Stimulated activated CD8-positive, alpha-beta memory T cell treated with anti-CD3 and anti-CD28 coated beads, Interleukin-12 subunit alpha, Interleukin-12 subunit beta, amount 100 ng/mL, for 24 hours (primary cell): Measurements from ENCODE around the gene FRAT1.

Experiments used
- DNase-seq: peaks from one replicate; pipeline ENCODE4 v3.0.0-alpha.2; 2020; ENCODE audit errors: extremely low read depth

FRAT1 gene

GRCh38 chr10:97365761-97366351 lies 46.8 kb downstream of the FRAT1 start:
- DNase-seq, result no peak

DNA sequence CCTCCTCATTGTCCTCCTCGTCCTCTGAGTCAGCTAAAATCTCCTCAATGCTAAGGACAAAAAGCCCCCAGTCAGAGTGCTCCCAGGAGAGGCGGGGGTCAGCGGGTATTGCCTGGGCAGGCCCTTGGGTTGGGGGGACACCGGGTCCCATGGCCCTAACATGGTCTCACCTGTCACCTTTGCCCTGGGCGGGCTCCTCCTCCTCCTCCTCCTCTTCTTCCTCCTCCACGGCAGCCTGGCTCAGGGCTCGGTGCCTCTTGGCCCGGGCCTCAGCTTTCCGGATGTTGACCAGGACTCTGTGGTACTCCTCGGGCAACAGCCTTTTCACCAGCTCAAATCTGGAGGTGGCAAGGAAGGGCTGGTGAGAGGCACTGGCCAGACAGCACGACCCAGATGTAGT lies 47.5 kb downstream of the FRAT1 start:
- no peak for DNase-seq

DNA sequence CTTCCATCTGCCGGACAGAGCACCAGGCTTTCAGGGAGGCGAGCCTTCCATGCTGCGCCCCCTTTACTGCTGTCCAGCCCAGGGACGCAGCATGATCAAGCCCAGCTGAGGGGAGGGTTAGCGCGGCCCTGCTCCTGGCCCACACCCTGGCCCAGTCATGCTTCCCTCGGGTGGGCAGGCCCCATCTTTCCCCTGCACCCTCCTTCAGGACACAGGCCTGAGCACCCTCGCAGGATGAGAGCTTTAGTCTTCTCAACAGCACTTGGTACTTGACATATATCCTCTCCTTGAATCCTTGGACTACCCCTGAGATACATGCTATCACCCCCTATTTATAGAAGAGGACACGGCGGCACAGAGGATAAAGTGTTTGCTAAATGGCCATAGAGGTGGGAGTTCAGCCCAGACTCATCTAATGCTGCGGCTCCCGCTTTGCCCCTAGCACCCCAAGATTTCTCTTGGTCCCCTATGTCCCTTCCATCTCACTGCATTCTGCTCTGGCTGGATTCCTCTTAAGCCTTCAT lies 48.1 kb downstream of the FRAT1 start:
- DNase-seq, result no peak
